Fibroblast of upper back skin (primary cell): ENCODE data around the gene NRG3.

Source experiments
- DNase-seq: peaks from one replicate; pipeline ENCODE4 v3.0.0-alpha.2; 2013

The NRG3 gene

GRCh38 chr10:82874671-82875070 is 999.7 kb downstream of the NRG3 start:
- peak; percentile 3 for DNase-seq

GRCh38 chr10:82880776-82881290 is 1005.8 kb downstream of the NRG3 start:
- no peak for DNase-seq

GRCh38 chr10:82882722-82883121 is 1007.7 kb downstream of the NRG3 start:
- DNase-seq = no peak

GRCh38 chr10:82883603-82884002 is 1008.6 kb downstream of the NRG3 start:
- DNase-seq = peak; percentile 5

GRCh38 chr10:82887488-82887887 is 1012.5 kb downstream of the NRG3 start:
- no peak for DNase-seq

GRCh38 chr10:82888809-82889455 is 1013.9 kb downstream of the NRG3 start:
- no peak for DNase-seq

GRCh38 chr10:82889728-82890127 is 1014.7 kb downstream of the NRG3 start:
- DNase-seq = no peak

- DNase-seq = no peak
Measured at GRCh38 chr10:82890573-82890972, 1015.6 kb downstream of the NRG3 start.

GRCh38 chr10:82908096-82908495 is 1033.1 kb downstream of the NRG3 start:
- DNase-seq = peak; percentile 7

- DNase-seq = no peak
Measured at GRCh38 chr10:82908751-82909150, 1033.8 kb downstream of the NRG3 start.

- no peak for DNase-seq
Measured at GRCh38 chr10:82910301-82910700, 1035.3 kb downstream of the NRG3 start.

- no peak for DNase-seq
Measured at GRCh38 chr10:82914655-82915136, 1039.7 kb downstream of the NRG3 start.

- no peak for DNase-seq
Measured at GRCh38 chr10:82916941-82917340, 1041.9 kb downstream of the NRG3 start.

GRCh38 chr10:82918022-82918421 is 1043.0 kb downstream of the NRG3 start:
- no peak for DNase-seq

GRCh38 chr10:82922046-82922445 is 1047.1 kb downstream of the NRG3 start:
- no peak for DNase-seq

GRCh38 chr10:82922755-82923154 is 1047.8 kb downstream of the NRG3 start:
- DNase-seq = no peak

- no peak for DNase-seq
Measured at GRCh38 chr10:82924711-82925110, 1049.7 kb downstream of the NRG3 start.

- DNase-seq = peak; percentile 39
Measured at GRCh38 chr10:82925547-82925946, 1050.6 kb downstream of the NRG3 start.

- DNase-seq = no peak
Measured at GRCh38 chr10:82932451-82932850, 1057.5 kb downstream of the NRG3 start.

GRCh38 chr10:82934429-82934828 is 1059.4 kb downstream of the NRG3 start:
- DNase-seq = no peak

- DNase-seq = no peak
Measured at GRCh38 chr10:82934947-82935346, 1060.0 kb downstream of the NRG3 start.

GRCh38 chr10:82938331-82938730 is 1063.3 kb downstream of the NRG3 start:
- no peak for DNase-seq

- peak; percentile 73 for DNase-seq
Measured at GRCh38 chr10:82942286-82943099, 1067.5 kb downstream of the NRG3 start.

- no peak for DNase-seq
Measured at GRCh38 chr10:82943142-82943541, 1068.1 kb downstream of the NRG3 start.
